ENCODE measurements around the gene ITIH4. TPM values are rescaled to one million over a fixed set of nuclear protein-coding genes. Genes with fewer than 3 reads are reported as not detected.

ITIH4 gene
- total RNA-seq, 1 experiment from 2014 or later, result not detected

- no peak for DNase-seq (ENCODE audit: low read depth, low spot score)
- in situ Hi-C loops (cut with HindIII; ENCODE audit: low pct_unique_long_range_greater_than_20kb, low sequenced_read_pairs), result no loop called here
These were observed 8.8 kb upstream of the ITIH4 start for GRCh38 chr3:52839268-52839575.

GRCh38 chr3:52838561-52839267 is 8.2 kb upstream of the ITIH4 start:
- in situ Hi-C loops (cut with HindIII; ENCODE audit: low pct_unique_long_range_greater_than_20kb, low sequenced_read_pairs), result no loop called here

GRCh38 chr3:52836986-52837385 is 6.5 kb upstream of the ITIH4 start:
- in situ Hi-C loops (cut with HindIII; ENCODE audit: low pct_unique_long_range_greater_than_20kb, low sequenced_read_pairs), result no loop called here

More at GRCh38 chr3:52838561-52839267, 8.2 kb upstream of the ITIH4 start:
- no peak for DNase-seq (ENCODE audit: low read depth, low spot score)

GRCh38 chr3:52836471-52836845 is 6.0 kb upstream of the ITIH4 start:
- in situ Hi-C loops (cut with HindIII; ENCODE audit: low pct_unique_long_range_greater_than_20kb, low sequenced_read_pairs), result no loop called here

More at GRCh38 chr3:52836986-52837385, 6.5 kb upstream of the ITIH4 start:
- DNase-seq (ENCODE audit: low read depth, low spot score), result no peak

GRCh38 chr3:52835766-52836470 is 5.4 kb upstream of the ITIH4 start:
- DNase-seq (ENCODE audit: low read depth, low spot score), result no peak
- in situ Hi-C loops (cut with HindIII; ENCODE audit: low pct_unique_long_range_greater_than_20kb, low sequenced_read_pairs), result no loop called here

More at GRCh38 chr3:52836471-52836845, 6.0 kb upstream of the ITIH4 start:
- DNase-seq (ENCODE audit: low read depth, low spot score), result no peak

- in situ Hi-C loops (cut with HindIII; ENCODE audit: low pct_unique_long_range_greater_than_20kb, low sequenced_read_pairs), result no loop called here
- no peak for DNase-seq (ENCODE audit: low read depth, low spot score)
These were observed 4.5 kb upstream of the ITIH4 start, which contains the start of gene MUSTN1 for GRCh38 chr3:52834871-52835501. Gene MUSTN1, minus strand, starts transcription at chr3:52835019. Its CDS starts 71 bp downstream, at chr3:52834948.

- no peak for DNase-seq (ENCODE audit: low read depth, low spot score)
- in situ Hi-C loops (cut with HindIII; ENCODE audit: low pct_unique_long_range_greater_than_20kb, low sequenced_read_pairs), result no loop called here
These were observed 2.7 kb upstream of the ITIH4 start for GRCh38 chr3:52833202-52833601.

GRCh38 chr3:52831500-52832301 is 1.2 kb upstream of the ITIH4 start:
- in situ Hi-C loops (cut with HindIII; ENCODE audit: low pct_unique_long_range_greater_than_20kb, low sequenced_read_pairs), result no loop called here
- DNase-seq (ENCODE audit: low read depth, low spot score), result peak; percentile 54

GRCh38 chr3:52829906-52830463 is 487 bp downstream of the ITIH4 start:
- in situ Hi-C loops (cut with HindIII; ENCODE audit: low pct_unique_long_range_greater_than_20kb, low sequenced_read_pairs), result no loop called here
- no peak for DNase-seq (ENCODE audit: low read depth, low spot score)

- in situ Hi-C loops (cut with HindIII; ENCODE audit: low pct_unique_long_range_greater_than_20kb, low sequenced_read_pairs), result no loop called here
These were observed 990 bp downstream of the ITIH4 start for GRCh38 chr3:52829482-52829881.

GRCh38 chr3:52827866-52828376 is 2.6 kb downstream of the ITIH4 start:
- no peak for DNase-seq (ENCODE audit: low read depth, low spot score)
- in situ Hi-C loops (cut with HindIII; ENCODE audit: low pct_unique_long_range_greater_than_20kb, low sequenced_read_pairs), result no loop called here

More at GRCh38 chr3:52829482-52829881, 990 bp downstream of the ITIH4 start:
- DNase-seq (ENCODE audit: low read depth, low spot score), result no peak

- in situ Hi-C loops (cut with HindIII; ENCODE audit: low pct_unique_long_range_greater_than_20kb, low sequenced_read_pairs), result no loop called here
- DNase-seq (ENCODE audit: low read depth, low spot score), result no peak
These were observed 3.0 kb downstream of the ITIH4 start for GRCh38 chr3:52827441-52827840.

GRCh38 chr3:52824037-52824436 is 6.4 kb downstream of the ITIH4 start:
- DNase-seq (ENCODE audit: low read depth, low spot score), result no peak
- in situ Hi-C loops (cut with HindIII; ENCODE audit: low pct_unique_long_range_greater_than_20kb, low sequenced_read_pairs), result no loop called here

- DNase-seq (ENCODE audit: low read depth, low spot score), result no peak
- in situ Hi-C loops (cut with HindIII; ENCODE audit: low pct_unique_long_range_greater_than_20kb, low sequenced_read_pairs), result no loop called here
These were observed 8.1 kb downstream of the ITIH4 start for GRCh38 chr3:52822363-52822762.

- peak; percentile 63 for DNase-seq (ENCODE audit: low read depth, low spot score)
- in situ Hi-C loops (cut with HindIII; ENCODE audit: low pct_unique_long_range_greater_than_20kb, low sequenced_read_pairs), result no loop called here
These were observed 9.7 kb downstream of the ITIH4 start for GRCh38 chr3:52820736-52821135.

GRCh38 chr3:52819936-52820335 is 10.5 kb downstream of the ITIH4 start:
- in situ Hi-C loops (cut with HindIII; ENCODE audit: low pct_unique_long_range_greater_than_20kb, low sequenced_read_pairs), result no loop called here
- DNase-seq (ENCODE audit: low read depth, low spot score), result no peak

GRCh38 chr3:52817860-52818259 is 12.6 kb downstream of the ITIH4 start:
- in situ Hi-C loops (cut with HindIII; ENCODE audit: low pct_unique_long_range_greater_than_20kb, low sequenced_read_pairs), result no loop called here
- no peak for DNase-seq (ENCODE audit: low read depth, low spot score)

Data from SK-MEL-5 (cell line).